Raji (cell line): ENCODE data around the gene HGFAC.

Experiments used
- POLR2A ChIP-seq: IDR thresholded peaks from 2 replicates; pipeline ENCODE4 v1.6.1; 2011; ENCODE audit warnings: low read depth, low read length, control low read depth; ENCODE audit not compliant: insufficient read depth

The HGFAC gene

DNA sequence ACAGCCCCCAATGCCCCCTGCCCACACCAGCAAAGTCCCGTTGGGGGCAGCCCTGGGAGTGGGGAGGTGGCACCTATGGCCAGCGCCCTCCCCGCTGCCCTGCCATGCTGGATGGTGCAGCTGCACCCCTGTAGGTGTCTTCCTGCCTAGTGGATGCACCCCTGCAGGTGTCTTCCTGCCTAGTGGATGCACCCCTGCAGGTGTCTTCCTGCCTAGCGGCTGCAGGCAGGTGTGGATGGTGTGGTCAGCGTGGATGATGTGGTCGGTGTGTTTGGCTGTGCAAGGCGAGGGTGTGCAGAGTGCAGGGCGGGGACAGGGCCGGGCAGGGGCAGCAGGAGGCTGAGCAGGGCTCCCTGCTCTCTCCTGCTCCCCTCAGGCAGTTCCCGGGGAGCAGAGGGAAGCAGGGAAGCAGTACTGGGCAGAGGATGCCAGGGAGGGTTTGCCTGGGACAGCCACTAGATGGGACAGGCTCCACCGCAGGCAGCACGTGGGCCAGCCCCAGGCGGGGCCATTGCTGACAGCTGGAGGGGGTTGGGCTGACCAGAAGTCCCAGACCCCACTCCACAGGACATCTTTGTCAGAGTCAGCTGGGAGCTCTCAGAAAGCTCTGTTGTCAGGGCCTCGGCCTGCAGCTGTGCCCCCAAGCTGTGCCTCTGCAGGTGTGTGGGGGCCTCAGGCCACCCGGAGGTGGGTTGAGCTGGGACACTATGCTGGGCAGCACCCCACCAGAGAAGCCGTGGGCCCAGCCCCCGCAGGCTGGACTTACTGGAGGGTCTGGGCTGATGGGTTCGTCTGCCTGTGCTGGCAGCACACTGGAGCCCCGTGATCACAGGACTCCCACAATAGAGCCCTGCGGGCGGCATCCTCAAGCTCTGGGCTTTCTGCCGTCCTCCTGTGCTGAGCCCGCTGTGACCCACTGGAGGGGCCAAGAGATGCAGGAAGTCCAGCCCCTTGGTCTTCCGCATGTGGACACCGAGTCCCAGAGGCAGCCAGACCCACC is 45.1 kb downstream of the HGFAC start:
- no peak for TF ChIP-seq POLR2A

DNA sequence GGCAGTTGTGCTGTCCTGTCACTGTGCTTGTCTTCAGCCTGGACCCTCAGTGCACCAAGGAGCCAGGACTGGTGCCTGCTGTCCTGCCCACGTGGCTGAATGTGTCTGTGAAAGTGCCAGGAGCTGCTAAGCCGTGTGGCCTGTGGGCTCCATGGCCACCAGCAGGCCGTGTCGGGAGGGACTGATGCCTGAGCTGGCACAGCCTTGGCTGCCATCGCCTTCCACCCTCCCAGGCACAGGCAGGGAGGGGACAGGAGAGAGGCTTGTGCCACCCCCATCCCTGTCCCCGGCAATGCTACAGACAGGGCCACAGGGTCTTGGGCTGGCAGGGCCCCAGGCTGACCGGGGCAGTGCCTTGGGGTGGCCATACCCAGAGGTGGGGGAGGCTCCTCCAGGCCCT is 46.1 kb downstream of the HGFAC start:
- no peak for TF ChIP-seq POLR2A

DNA sequence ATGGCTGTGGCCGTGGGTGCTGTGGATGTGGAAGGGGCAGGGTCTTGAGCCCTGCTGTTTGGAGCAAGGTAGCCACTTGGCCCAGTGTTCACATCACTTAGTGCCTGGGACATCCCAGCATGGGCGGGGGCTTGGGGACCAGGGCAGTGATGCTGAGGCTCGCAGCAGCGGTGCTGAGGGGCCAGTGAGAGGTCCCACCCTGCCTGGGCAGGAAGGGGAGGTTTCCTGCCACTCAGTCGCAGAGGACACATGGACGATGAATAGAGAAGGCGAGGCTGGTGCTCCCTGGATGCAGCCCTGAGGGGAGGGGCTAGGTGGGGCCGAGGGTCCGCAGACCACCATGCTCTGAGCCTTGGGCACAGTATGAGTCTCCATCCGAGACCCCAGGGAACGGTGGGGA is 47.1 kb downstream of the HGFAC start:
- TF ChIP-seq POLR2A, result no peak

DNA sequence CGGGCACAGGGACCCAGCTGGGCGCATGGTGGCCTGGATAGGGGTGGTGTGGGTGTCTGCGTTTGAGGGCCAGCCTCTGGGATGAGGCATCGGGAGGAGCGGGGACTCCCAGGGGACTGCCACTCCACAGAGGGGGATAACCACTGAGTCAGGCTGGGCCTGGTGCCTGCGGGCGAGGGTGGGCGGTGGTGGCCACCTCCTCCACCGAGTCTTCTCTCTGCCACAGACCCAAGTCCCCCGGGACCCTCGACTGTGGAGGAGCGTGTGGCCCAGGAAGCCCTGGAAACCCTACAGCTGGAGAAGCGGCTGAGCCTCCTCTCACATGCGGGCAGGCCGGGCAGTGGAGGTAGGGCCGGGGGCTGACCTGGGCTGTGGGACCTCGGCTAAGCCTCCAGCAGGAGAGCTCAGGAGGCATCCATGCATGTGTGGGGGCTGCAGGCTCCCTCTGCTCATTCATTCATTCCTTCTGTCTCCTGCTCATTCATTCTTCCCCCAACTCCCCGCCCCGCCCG is 47.7 kb downstream of the HGFAC start:
- TF ChIP-seq POLR2A, result no peak

DNA sequence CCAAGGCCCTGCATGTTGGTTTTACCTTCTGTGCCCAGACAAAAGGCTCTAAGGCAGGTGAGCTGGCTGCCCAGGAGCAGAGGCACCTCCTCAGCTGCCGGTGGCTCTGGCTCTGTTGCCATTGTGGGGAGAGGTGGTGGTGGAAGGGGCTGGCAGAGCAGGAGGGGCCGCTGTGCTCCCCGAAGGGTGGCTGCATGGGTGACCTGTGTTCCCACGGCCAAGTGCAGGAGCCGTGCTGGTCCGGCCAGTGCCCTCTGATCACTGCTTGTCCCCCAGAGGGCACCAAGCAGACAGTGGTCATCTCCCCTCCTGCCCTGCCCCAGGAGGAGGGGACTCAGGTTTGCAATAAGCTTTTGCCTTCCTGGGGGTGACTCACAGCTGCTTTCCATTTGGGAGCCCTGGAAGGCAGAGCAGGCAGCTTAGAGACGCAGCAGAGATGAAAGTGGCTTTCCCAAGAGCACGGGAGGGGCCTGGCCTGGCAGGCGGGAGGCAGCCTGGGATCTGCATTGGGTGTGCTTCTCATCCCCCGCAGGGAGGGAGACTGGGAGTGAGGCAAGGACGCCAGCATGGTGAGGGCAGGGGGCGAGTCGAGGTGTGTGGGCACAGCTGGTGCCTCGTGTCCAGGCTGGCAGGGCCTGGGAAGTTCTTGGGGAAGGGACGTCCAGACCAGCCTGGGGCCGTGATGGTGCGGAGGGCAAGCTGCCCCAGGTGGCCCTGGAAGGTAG is 50.1 kb downstream of the HGFAC start:
- TF ChIP-seq POLR2A, result no peak

DNA sequence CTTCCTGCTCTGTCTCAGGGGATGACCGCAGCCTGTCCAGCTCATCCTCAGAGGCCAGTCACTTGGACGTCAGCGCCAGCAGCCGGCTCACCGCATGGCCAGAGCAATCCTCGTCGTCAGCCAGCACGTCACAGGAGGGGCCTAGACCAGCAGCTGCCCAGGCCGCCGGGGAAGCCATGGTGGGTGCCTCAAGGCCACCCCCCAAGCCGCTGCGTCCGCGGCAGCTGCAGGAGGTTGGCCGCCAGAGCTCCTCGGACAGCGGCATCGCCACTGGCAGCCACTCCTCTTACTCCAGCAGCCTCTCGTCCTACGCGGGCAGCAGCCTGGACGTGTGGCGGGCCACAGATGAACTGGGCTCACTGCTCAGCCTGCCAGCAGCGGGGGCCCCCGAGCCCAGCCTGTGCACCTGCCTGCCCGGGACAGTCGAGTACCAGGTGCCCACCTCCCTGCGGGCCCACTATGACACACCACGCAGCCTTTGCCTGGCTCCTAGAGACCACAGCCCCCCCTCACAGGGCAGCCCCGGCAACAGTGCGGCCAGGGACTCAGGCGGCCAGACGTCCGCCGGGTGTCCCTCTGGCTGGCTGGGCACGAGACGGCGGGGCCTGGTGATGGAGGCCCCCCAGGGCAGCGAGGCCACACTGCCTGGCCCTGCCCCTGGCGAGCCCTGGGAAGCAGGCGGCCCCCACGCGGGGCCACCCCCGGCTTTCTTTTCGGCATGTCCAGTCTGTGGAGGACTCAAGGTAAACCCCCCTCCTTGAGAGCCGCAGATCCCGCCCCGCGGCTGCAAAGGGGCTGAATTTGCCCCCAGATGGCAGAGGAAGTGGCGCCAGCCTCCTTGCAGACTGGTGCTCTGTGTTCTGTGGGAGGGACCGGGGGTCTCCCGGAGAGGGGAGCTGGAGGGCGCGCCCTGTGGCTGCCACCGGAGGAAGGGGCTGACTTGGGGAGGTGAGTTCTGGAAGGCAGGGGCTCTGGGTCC is 51.3 kb downstream of the HGFAC start:
- no peak for TF ChIP-seq POLR2A

DNA sequence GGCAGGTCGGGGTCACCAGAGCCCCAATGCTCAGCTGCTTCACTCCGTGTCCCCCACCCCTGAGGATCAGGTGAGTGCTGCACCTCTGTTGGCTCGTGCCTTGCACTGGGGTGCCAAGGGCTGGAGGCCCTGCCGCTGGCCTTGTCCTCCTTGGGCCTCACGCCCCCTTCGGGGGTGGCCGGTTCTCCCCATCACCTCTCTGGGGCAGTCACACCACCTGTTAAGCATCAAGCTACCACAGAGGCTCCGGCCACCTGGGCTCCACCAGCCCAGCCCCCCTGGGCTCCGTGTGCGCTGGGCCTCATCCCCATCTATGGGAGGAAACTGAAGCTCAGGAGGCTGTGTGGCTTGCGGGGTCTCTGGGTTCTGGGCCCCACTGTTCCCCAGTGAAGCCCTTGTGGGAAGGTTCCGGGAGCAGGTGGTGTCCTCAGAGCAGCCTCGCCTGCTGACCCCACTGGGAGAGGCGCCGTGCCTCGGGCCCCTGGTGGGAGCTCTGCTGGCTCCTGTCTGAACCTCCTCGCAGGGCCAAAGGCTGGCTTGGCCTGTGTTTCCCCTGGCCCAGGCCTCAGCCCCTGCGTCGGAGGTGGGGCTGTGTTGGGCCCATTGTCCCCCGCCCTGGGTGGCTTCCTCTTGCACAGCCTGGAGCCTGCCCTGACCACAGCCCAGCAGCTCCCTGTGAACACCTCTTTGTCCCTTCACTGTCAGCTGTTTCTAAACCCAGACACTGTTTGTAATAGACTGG is 52.1 kb downstream of the HGFAC start:
- TF ChIP-seq POLR2A, result no peak

DNA sequence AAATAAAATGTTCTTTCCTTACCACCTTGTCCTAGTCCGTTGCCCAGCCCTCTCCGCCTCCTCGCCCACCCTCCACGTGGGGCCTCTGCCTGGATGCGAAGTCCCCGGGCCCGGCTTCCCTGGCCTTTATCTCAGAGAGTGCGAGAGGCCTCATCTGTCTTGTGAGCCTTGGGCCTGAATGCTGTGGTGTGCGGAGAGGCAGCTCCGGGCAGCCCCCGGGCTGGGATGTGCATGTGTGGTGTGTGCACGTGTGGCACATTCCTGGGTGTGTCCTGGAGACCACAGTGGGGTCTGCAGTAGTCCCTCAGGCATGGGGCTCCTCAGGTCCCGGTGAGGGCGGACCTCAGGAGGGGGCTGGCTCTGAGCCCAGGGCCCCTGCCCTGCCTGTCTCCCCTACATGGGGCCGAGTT is 52.7 kb downstream of the HGFAC start:
- TF ChIP-seq POLR2A, result no peak

DNA sequence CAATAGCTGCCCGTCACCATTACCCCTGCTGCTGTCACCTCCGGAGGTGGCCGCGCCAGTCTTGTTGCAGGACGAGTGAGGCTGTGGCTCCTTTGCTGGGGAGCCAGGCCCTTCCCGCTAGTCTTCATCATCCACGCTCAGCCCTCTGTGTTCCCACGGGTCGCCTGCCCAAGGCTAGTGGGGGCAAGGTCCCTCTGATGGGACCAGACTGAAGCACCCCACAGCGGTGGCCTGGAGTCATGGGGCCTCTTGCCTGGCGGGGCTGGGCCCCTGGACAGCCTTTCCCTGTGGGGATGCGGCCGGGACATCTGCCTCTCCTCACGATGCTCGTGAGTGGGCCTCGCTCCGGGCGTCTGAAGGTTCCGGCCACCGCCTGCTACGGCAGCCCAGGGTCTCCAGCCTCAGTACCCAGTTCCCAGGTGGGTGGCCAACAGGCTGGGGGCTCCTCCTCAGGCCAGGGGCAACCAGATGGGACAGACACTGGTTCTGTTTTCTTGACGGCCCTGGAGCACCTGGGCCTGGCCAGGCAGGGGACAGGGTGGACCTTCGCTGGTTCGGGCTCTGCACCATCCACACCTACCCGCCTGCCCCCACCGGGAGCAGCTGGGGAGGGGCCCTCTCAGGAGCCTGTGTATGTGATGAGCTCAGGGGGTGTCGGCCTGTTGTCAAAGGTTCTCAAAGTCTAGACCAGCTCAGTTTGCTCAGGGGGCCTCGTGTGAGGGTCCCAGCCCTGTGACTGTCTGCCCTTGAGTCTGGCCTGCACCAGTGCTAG is 53.6 kb downstream of the HGFAC start:
- no peak for TF ChIP-seq POLR2A

DNA sequence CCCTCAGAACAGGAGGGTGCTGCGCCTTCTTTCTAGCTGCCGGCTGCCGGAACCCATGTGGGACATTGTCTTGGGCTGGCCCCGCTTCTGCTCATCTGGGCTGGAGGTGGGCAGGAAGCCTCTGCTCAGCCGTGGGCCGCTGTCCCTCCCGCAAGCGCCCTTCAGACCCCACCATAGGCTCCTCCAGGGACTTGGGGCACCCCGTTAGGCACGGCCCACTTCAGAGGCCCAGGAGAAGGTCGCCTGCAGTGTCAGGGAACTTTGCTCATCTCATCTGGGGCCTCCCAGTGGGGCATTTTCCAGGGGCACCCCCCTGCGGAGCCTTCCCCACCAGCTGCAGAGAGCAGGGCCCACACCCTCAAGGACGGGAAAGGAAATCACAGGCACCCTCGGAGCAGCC is 54.3 kb downstream of the HGFAC start:
- TF ChIP-seq POLR2A, result no peak

DNA sequence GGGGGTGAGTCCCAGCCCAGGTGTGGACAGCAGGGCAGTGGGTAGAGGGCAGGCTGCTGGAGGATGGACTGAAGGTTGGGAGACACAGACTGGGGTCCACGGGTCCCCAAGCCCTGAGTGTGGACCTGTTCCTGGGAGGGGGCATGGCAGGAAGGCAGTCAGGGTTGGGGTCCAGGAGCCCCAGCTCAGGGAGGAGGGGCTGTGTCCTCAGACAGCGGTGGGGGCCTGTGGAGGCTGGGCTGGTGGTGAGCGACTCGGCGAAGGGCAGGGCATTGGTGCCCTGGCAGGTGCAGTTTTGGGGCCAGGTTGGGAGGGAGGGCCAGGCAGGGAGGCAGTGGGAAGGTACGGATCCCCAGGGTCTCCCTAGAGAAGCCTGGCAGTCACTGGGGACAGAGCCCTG is 55.3 kb downstream of the HGFAC start:
- no peak for TF ChIP-seq POLR2A

DNA sequence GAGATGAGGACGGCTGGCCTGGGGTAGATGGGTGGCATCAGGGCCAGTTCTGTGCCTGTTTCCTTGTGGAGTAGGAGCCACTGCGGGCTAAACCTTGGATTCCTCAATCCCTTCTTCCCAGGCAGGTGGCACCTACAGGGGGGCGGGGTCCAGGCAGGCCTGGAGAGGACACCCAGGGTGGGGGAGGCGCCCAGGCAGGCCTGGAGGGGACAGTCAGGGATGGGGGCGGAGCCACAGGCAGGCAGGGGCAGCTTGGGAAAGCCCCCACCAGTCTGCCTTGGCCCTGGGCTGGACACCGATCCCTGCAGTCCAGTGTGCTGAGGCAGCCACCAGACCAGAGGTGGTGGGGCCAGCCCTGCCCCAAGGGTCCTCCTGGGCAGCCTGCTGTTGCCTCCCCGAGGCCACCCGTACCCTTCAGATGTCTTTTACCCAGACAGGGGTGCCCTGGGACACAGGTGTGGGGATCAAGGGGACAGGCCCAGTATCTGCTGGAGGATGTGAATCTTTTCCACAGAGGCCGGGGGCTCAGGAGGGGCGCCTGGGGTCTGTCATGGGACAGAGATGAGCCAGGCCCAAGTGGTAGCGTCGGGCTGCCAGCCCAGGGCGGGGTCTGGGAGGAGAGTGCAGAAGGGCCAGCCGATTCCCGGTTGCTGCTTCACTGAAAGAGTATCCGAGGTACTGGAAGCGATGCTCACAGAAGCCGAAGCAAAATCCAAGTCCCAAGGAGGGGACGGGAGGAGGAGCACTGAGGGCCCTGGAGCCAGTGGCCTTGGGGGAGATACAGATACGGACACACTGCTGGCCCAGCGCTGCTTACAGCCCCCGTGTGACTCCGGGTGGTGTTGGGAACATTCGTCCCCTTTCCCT is 56.0 kb downstream of the HGFAC start:
- no peak for TF ChIP-seq POLR2A

DNA sequence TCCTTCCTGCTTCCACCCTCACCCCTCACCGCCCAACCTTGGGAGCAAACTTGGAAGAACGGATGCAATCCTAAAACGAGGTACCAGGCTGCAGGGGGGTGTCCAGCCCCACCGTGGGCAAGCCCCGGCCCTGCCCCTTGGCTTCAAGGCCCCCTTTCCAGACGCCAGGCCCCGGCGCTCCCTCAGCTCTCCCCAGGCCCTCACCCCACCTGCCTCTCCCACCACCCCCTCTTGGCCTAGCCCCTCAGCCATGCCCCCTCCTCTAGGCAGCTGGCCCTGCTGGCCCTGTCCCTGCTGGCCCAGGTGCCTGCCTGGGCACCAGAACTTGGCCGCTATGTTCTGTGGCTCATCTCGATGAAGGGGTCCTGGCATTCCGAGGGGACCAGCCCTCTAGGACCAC is 56.6 kb downstream of the HGFAC start:
- TF ChIP-seq POLR2A, result no peak
